DMS153 treated with DMSO at 0.1 percent for 48 hours (cell line): Measurements from ENCODE around the gene IKZF3.
"Not testable (repeated sequence)": the region's sequence is repeated elsewhere in the genome, so short reads cannot be mapped to it uniquely, and the experiment has no call there.

Source experiments
- DNase-seq: peaks from one replicate; lab custom pipeline; 2025; ENCODE audit not compliant: unreplicated experiment; lab: John Stamatoyannopoulos, UW

The IKZF3 gene

DNA sequence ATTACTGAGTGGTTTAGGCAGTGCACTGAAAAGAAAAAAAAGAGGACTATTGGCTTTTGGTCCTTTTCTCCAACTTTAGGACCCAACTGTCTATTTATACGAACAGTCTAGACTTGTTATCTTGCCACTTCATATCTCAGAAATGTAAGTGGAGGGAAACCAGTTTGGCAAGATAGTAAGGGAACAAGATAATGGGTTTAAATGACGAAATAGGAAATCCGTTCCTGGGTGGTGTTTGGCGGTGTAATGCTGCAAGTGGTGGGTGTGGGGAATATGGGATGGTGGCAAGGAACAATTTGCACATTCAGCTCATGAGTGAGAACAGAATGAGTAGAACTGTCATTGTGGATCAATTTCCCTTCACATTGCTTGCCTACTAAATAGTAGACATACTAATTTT, 81.6 kb downstream of the IKZF3 start:
- DNase-seq = no peak

DNA sequence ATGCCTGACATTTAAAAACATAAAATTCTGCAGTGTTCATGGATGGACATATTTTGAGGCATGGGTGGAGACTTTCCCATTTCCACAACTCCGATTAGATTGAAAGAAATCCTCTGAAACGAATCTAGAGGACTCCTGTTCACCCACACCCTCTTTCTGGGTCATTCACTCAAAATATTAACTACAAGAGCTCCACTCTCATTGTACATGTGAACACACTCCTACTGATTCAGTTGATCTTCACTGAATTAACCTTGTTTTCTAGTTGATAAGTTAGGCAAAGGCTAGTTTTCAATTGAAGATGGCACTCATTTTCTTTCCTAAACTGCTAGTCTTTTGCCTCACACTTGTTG, 82.3 kb downstream of the IKZF3 start:
- DNase-seq = no peak

DNA sequence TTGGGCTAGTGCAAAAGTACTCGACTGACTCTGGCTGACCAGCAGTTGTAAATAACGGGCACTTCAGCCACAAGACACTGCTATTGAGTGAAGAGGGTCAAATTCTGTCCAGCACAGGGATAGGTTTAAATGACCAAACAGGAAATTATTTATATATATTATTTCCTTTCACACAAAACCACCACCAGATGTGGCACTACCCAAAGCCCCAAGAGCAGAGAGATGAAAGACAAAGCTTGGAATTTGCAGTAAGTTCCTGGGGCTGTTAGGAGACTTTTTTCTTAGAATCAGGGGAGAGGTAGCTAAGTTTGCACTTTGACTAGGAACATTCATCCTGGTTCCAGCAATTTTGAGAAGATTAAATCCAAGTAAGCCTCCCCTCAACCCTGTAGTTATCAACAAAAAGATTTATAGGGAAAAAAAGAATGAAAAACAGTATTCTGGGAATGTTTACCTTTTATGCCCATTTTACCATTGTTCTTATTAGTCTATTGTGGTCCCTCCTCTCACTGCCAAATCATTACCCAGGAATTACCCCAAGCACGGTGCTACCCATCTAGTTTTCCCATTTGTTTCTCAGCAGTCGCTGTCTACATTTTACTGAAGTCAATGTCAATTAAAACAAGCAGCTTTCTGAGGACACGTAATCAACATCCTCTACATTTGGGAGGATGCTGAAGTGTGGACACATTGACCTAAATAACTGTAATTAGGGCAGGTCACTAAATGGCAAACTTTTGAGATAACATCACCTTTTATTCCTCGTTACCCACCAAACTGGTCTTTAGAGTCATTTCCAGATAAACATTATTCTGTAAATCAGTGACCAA, 82.9 kb downstream of the IKZF3 start:
- no peak for DNase-seq

- no peak for DNase-seq
Measured at GRCh38 chr17:39777534-39778365, 86.4 kb downstream of the IKZF3 start.

- DNase-seq = no peak
Measured at GRCh38 chr17:39776252-39776651, 87.9 kb downstream of the IKZF3 start.

- no peak for DNase-seq
Measured at GRCh38 chr17:39775031-39775430, 89.1 kb downstream of the IKZF3 start.

DNA sequence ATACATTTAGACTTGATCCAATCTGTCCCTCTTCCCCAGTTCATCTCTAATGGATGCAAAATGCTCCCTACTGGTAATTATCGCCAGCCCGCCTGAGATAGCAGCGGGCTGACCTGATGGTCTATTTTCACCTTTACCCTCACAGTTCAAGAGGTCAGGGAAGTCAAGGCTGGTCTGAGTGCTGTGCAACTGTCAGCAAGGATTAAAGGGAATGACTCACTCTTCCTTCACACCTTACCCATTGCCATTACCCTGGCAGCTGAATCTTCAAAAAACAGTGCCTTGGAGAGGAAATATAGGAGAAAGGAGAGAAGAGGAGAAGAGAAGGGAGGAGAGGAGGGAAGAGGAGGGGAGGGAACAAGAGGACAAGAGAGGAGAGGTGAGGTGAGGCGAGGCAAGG, 90.1 kb downstream of the IKZF3 start:
- DNase-seq = no peak

DNA sequence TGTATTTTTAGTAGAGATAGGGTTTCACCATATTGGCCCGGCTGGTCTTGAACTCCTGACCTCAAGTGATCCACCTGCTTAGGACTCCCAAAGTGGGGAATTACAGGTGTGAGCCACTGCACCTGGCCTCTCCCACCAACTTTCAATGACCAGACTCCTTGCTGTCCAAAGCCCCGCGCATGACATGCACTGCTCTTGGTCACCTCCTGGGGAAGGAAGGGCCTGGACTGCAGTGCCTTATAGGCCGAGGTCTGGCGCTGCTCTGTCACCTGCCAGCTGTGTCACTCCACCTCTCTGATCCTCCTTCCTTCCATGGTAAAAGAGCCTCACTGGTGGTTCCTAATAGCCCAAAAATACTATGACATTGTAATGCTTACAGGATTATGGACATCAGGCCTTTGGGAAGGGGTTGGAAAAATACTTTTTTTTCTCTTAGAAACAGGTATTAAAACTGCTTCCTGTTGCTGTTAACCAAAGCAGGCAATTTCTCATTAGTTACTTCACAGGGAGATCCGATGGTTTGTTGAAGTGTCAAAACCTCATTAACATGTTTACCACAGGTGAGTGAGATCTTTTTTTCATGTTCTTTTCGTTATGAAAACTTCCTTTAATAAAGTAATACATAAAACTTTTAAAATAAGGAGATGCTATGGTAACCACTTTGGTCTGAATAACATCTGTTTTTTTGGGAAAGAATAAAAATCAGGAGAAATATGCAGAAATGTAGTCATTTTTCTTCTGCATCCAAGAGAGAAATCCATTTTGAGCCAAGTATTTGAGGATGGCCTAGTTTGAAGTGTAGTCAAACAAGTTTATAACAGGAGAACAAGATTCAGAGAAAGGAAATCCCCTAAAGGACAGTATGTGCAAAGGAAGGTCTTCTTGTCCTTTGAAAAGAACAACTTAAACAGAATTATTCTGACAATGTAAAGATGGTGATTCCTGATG, 90.9 kb downstream of the IKZF3 start:
- no peak for DNase-seq

DNA sequence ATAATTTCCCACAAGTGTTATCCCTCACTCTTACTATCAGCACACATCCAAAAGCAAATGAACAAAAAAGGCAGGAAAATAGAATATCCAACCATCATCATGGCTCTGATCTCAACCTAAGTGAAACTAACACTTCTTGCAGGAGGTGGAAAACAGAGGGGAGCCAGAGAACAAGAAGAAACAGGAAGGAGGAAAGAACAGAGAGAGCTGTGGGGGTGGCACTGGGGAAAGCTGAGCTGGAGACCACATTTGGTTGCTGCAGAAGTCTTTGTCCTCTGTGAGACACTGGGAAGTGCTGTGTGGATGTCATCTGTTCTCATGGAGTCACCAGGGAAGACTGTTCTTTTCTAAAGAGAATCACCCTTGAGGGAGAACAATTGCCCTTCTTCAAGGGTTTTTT, 91.7 kb downstream of the IKZF3 start:
- no peak for DNase-seq

- DNase-seq = peak; percentile 61
Measured at GRCh38 chr17:39769974-39770587, 94.0 kb downstream of the IKZF3 start.

- no peak for DNase-seq
Measured at GRCh38 chr17:39767147-39767546, 97.0 kb downstream of the IKZF3 start.

DNA sequence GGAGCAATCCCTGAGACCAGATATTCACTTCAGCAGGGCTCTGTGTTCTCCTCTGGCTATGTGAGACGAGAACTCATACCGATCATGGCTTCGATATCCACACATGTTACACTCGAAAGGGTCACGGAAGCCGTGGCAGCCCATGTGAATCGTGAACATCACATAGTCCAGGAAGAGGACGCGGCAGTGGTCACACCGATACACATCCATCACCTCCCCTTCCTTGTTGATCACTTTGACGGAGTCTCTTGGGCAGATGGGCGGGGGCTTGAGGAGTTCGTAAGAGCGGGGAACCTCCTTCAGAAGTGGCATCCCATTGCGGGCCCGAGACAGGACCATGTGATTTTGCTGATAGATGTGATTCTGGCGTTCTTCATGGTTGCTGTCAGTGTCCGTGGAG, 98.3 kb downstream of the IKZF3 start:
- no peak for DNase-seq

DNA sequence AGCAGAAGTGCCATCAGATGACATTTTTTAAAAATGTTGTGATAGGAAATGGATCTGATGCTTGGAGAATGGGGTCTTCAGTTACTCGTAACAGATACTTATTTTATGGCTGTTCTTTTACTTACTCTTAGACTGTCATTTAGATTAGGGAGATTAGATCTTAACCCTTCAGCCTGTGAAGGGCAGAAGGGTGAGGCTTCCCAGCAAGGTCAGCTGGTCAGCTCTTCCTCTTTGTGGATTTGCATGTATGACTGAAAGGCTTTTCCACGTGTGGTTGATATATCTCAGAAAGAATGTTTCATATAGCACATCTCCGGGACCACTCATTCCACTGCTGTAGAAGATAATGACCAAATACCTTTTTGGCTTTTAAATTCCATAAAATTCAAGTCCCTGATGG, 98.9 kb downstream of the IKZF3 start:
- no peak for DNase-seq

DNA sequence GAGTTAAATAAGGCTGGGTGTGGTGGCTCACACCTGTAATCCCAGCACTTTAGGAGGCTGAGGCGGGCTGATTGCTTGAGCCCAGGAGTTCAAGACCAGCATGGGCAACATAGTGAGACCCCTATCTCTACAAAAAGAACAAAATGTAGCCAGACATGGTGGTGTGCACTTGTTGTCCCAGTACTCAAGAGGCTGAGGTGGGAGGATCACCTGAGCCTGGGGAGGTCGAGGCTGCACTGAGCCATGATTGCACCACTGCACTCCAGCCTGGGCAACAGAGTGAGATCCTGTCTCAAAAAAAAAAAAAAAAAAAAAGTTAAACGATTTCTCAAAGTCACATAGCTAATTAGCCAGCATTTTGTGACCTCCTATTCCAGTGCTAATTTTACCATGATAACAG, 99.9 kb downstream of the IKZF3 start:
- not testable (repeated sequence) for DNase-seq

GRCh38 chr17:39763051-39763820, 100.9 kb downstream of the IKZF3 start:
- DNase-seq = no peak

DNA sequence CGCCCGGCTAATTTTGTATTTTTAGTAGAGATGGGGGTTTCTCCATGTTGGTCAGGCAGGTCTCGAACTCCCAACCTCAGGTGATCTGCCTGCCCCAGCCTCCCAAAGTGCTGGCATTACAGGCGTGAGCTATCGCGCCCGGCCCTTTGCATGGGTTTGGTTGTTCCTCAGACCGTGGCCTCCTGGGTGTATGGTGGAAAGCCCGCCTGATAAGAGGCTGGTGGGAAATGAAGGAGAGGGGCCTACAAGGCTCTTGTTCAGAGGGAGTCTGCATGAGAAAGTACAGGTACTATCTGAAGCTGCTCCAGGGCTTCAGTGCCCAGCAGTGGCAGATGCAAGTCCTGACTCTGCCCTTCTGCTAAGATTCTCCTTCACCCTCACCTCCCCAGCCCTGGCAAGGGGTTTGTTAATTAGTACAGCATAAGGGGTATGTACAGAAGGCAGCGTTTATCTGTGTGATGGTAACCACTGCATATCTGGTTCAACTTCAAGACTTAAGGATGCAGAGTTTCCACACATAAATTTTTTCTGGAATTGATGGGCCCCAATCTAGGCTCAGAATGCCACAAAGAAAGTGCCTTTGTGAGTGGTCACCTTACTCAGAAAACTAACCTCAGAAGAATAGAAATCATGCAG, 102.1 kb downstream of the IKZF3 start:
- no peak for DNase-seq

DNA sequence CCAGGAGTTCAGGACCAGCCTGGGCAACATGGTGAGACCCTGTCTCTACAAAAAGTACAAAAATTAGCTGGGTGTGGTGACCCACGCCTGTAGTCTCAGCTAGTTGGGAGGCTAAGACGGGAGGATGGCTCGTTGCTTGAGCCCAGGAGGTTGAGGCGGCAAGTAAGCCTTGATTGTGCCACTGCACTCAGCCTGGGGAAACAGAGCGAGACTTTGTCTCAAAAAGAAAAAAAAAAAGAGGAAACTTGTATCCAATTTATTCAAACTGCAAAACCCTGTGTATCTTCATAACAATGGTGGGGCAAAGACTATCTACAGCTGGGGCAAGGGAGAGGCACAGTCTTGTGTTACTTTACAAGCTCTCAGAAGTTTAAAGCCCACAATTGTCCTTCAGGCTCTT, 104.9 kb downstream of the IKZF3 start:
- DNase-seq = no peak

DNA sequence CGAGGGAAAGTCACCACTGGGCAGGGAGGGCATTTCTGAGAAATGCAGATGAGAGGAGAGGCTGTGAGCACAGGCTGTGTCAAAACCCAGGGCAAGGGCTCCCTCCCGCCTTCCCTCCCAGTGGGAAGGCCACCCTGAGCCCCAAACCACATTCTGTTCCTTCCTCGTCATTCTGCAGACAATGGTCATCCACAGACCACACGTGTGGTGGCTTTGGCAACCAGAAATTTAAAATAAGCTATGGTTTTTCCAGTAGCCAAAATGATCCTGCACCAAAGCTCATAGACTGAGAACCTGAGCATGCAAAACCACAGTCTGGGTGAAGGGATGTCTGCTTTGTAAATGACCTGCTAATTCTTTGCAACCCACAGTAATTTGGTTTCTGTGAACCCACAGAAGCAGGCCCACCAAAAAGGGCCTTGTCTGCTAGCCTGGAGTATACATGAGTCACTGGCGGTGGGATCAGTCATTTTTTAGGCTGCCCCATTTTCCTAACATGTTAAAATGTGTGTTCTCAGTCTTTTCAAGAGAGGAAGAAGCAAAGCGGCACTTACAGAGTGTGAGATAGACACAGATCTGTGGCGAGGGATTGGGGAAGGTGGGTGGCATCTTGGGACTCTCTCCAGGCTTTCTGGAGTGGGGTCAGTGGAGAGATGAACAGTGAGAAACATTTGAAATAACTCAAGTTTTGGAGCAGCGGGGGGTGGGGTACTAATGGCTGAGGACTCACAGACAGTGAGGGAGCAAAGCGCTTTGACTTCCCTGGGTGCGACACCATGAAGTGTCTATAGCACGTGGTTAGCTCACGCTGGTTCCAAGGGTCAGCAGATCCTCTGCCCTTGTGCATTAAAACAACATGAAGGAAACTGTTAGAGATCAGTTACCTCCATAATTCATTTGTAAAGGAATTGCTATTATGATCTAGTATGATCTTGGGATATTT, 105.9 kb downstream of the IKZF3 start:
- DNase-seq = no peak
